ENCODE data around the gene DSG4. TPM values are rescaled to one million over a fixed set of nuclear protein-coding genes. Genes with fewer than 3 reads are reported as not detected.

The DSG4 gene
- total and polyA plus RNA-seq, 9 of the 15 experiments (the other 6 are each of a cell fraction or from before 2014, with no cell fraction given) = not detected

Small RNA genes lying within 50 kb of the gene (small RNA-seq; reads per million reads assigned to genes)
- not detected for gene RF00019
- gene RNU6-167P = not detected

Other genes starting within 250 kb of the DSG4 start
- 0.04 and 0.05 TPM in 2 replicates for gene DSC1, start 213.9 kb upstream of the DSG4 start, total RNA-seq (2014; rRNA removed)
- gene DSC1, start 213.9 kb upstream of the DSG4 start, total RNA-seq (2014; rRNA removed; fragmentation: Illumina TruSeq; extraction: Trizol) = 0.04 and 0.06 TPM in 2 replicates
- gene DSC1, start 213.9 kb upstream of the DSG4 start, total RNA-seq (2015; rRNA removed; fragmentation: Illumina TruSeq; extraction: Trizol) = not detected in 2 replicates
- gene DSC1, start 213.9 kb upstream of the DSG4 start, total RNA-seq (2021) = not detected in 2 replicates
- 0.01 TPM in 1 of 2 replicates, not detected in the other for gene DSC1, start 213.9 kb upstream of the DSG4 start, polyA plus RNA-seq (2011; rRNA removed)
- 0.03 TPM in 1 of 2 replicates, not detected in the other for gene DSC1, start 213.9 kb upstream of the DSG4 start, polyA plus RNA-seq (2014; fragmentation: Illumina TruSeq; extraction: Trizol)
- under 1 TPM; 0.04 to 0.06 TPM for gene DSC1, start 213.9 kb upstream of the DSG4 start, polyA plus RNA-seq (2014; fragmentation: Nextera tagmentation; extraction: Ambion mirVana)
- 0.07 TPM in 1 of 2 replicates, not detected in the other for gene DSC1, start 213.9 kb upstream of the DSG4 start, polyA plus RNA-seq (2014; rRNA removed)
- 0.18 and 0.53 TPM in 2 replicates for gene DSG1, start 58.6 kb upstream of the DSG4 start, total RNA-seq (2014; rRNA removed)
- 0.06 and 0.15 TPM in 2 replicates for gene DSG1, start 58.6 kb upstream of the DSG4 start, total RNA-seq (2014; rRNA removed; fragmentation: Illumina TruSeq; extraction: Trizol)
- gene DSG1, start 58.6 kb upstream of the DSG4 start, total RNA-seq (2015; rRNA removed; fragmentation: Illumina TruSeq; extraction: Trizol) = 0.14 and 0.23 TPM in 2 replicates
- gene DSG1, start 58.6 kb upstream of the DSG4 start, total RNA-seq (2021) = 0.09 and 0.13 TPM in 2 replicates
- 0.11 and 0.26 TPM in 2 replicates for gene DSG1, start 58.6 kb upstream of the DSG4 start, polyA plus RNA-seq (2011; rRNA removed)
- 0.19 and 0.24 TPM in 2 replicates for gene DSG1, start 58.6 kb upstream of the DSG4 start, polyA plus RNA-seq (2014; fragmentation: Illumina TruSeq; extraction: Trizol)
- under 1 TPM in 1 of 2 experiments, not detected in 1; 0.03 TPM for gene DSG1, start 58.6 kb upstream of the DSG4 start, polyA plus RNA-seq (2014; fragmentation: Nextera tagmentation; extraction: Ambion mirVana)
- gene DSG1, start 58.6 kb upstream of the DSG4 start, polyA plus RNA-seq (2014; rRNA removed) = 0.07 and 0.16 TPM in 2 replicates
- gene DSG3, start 71.0 kb downstream of the DSG4 start, total RNA-seq (2014; rRNA removed) = 0.05 and 0.08 TPM in 2 replicates
- gene DSG3, start 71.0 kb downstream of the DSG4 start, total RNA-seq (2014; rRNA removed; fragmentation: Illumina TruSeq; extraction: Trizol) = 0.11 and 0.13 TPM in 2 replicates
- gene DSG3, start 71.0 kb downstream of the DSG4 start, total RNA-seq (2015; rRNA removed; fragmentation: Illumina TruSeq; extraction: Trizol) = 0.15 and 0.18 TPM in 2 replicates
- gene DSG3, start 71.0 kb downstream of the DSG4 start, total RNA-seq (2021) = 0.07 and 0.18 TPM in 2 replicates
- 0.01 and 0.06 TPM in 2 replicates for gene DSG3, start 71.0 kb downstream of the DSG4 start, polyA plus RNA-seq (2011; rRNA removed)
- 0.07 and 0.08 TPM in 2 replicates for gene DSG3, start 71.0 kb downstream of the DSG4 start, polyA plus RNA-seq (2014; fragmentation: Illumina TruSeq; extraction: Trizol)
- gene DSG3, start 71.0 kb downstream of the DSG4 start, polyA plus RNA-seq (2014; fragmentation: Nextera tagmentation; extraction: Ambion mirVana) = under 1 TPM in 1 of 2 experiments, not detected in 1; 0.06 TPM
- gene DSG3, start 71.0 kb downstream of the DSG4 start, polyA plus RNA-seq (2014; rRNA removed) = 0.04 TPM in 2 replicates
- gene DSG2, start 121.4 kb downstream of the DSG4 start, total RNA-seq (2014; rRNA removed) = 22.2 and 26.5 TPM in 2 replicates
- 50.1 and 53.9 TPM in 2 replicates for gene DSG2, start 121.4 kb downstream of the DSG4 start, total RNA-seq (2014; rRNA removed; fragmentation: Illumina TruSeq; extraction: Trizol)
- gene DSG2, start 121.4 kb downstream of the DSG4 start, total RNA-seq (2015; rRNA removed; fragmentation: Illumina TruSeq; extraction: Trizol) = 39.2 and 43.0 TPM in 2 replicates
- 41.3 and 43.0 TPM in 2 replicates for gene DSG2, start 121.4 kb downstream of the DSG4 start, total RNA-seq (2021)
- 67.9 and 68.6 TPM in 2 replicates for gene DSG2, start 121.4 kb downstream of the DSG4 start, polyA plus RNA-seq (2011; rRNA removed)
- gene DSG2, start 121.4 kb downstream of the DSG4 start, polyA plus RNA-seq (2014; fragmentation: Illumina TruSeq; extraction: Trizol) = 57.9 and 65.7 TPM in 2 replicates
- 10 to 100 TPM; 16.9 to 22.6 TPM for gene DSG2, start 121.4 kb downstream of the DSG4 start, polyA plus RNA-seq (2014; fragmentation: Nextera tagmentation; extraction: Ambion mirVana)
- gene DSG2, start 121.4 kb downstream of the DSG4 start, polyA plus RNA-seq (2014; rRNA removed) = 34.1 and 40.8 TPM in 2 replicates
- not detected in 2 replicates for gene TTR, start 215.1 kb downstream of the DSG4 start, total RNA-seq (2014; rRNA removed)
- gene TTR, start 215.1 kb downstream of the DSG4 start, total RNA-seq (2014; rRNA removed; fragmentation: Illumina TruSeq; extraction: Trizol) = not detected in 2 replicates
- gene TTR, start 215.1 kb downstream of the DSG4 start, total RNA-seq (2015; rRNA removed; fragmentation: Illumina TruSeq; extraction: Trizol) = not detected in 2 replicates
- gene TTR, start 215.1 kb downstream of the DSG4 start, total RNA-seq (2021) = 0.53 and 0.92 TPM in 2 replicates
- not detected in 2 replicates for gene TTR, start 215.1 kb downstream of the DSG4 start, polyA plus RNA-seq (2011; rRNA removed)
- not detected in 2 replicates for gene TTR, start 215.1 kb downstream of the DSG4 start, polyA plus RNA-seq (2014; fragmentation: Illumina TruSeq; extraction: Trizol)
- gene TTR, start 215.1 kb downstream of the DSG4 start, polyA plus RNA-seq (2014; fragmentation: Nextera tagmentation; extraction: Ambion mirVana) = not detected
- 0.17 TPM in 1 of 2 replicates, not detected in the other for gene TTR, start 215.1 kb downstream of the DSG4 start, polyA plus RNA-seq (2014; rRNA removed)

All from K562 (cell line).